GM19467 (cell line): ENCODE measurements around the gene SLIT3.

Source experiments
- ATAC-seq: cut with Tn5 transposase; IDR thresholded peaks from one replicate; pipeline ENCODE4 v1.9.1; 2021; ENCODE audit warnings: mild to moderate bottlenecking, moderate library complexity; ENCODE audit not compliant: unreplicated experiment

The SLIT3 gene

DNA sequence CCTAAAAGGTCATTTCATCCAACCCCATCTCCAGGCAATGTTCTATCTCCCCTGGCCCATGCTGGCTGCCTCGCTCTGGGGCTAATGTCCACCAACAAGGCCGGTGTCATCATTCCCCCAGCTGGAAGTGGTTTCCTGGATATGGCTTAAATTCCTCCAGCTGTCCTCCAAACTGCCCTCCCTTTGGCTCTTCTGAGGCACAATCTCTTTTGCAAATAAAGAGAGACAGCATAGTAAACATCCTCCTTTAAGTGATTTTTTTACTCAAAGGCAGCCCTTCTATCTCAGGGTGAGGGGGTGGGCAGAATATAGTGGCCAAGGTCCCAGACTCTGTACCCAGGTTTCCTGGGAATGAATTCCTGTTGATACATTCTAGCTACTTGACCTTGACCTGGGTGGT, 604.3 kb downstream of the SLIT3 start:
- no peak for ATAC-seq

- no peak for ATAC-seq
These were observed 605.6 kb downstream of the SLIT3 start for GRCh38 chr5:168695301-168695835.

DNA sequence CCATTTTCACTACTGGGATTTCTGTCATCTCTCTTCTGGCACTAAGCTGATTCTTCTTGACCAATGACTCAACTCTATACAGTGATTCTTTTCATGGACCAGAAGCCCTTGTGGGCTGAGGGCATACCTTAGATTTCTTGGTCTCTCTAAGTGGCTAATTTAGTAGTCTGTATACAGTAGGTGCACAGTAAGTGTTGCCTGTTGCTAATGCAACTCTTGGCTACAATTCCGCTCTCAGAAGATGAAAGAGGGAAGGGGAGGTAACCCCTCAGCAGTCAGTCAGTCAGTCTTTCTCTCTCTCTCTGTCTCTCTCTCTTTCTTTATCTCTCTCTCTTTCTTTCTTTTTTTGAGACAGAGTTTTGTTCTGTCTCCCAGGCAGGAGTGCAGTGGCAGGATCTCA, 606.6 kb downstream of the SLIT3 start:
- no peak for ATAC-seq

DNA sequence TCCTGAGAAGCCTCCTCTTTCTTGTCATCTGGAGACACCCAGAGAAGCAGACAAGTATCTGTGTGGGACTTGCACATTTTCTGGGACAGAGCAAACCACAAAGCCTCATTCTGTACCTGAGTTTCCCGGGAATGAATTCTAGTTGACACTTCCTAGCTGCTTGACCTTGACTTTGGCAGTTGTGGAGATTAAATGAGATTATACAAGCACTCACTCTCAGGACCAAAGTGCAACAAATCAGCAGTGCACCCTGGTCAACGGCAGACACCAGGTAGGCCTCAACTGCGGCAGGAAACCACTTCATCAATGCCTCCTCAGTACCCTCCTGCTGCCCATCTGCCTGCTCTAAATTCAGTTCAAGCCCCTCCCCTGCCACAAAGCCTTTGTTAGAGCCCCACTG, 607.1 kb downstream of the SLIT3 start:
- ATAC-seq = no peak

DNA sequence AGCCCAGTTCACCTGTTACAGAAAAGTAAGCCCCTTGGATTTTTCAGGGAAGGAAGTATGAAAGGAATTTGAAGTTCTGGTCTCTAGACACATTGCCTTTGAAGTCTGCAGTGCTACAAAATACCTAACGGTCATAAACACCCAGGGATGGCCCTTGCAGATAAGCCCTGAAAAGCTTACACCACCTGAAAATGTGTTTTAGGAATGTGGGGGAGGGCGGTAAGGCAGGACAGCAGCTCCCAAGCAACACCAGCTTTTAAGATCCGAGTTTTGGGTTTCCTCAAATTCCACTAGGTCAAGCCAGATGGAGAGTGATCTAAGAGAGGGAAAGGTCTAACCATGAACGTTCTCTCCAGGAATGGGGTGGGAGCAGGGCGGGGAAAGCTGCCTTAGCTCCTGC, 607.6 kb downstream of the SLIT3 start:
- ATAC-seq = no peak

DNA sequence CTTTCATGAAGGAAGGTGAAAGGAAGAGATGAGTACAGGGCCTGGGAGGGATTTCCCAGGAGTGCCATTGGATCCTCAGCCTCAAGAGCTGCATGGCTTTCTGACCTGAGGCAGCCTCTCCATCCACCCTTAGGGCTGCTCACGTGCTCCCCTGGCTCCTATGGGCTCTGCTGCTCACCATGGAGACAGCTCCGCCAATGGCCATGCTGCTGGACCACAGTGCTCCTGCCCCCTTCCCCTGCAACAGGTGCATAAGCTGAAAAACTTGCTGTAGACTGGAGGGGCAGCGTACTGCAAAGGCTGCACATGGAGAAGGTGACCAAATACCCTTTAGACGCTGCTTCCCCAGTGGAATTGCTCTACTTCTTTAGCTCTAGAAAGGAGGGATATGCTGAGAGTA, 609.0 kb downstream of the SLIT3 start:
- no peak for ATAC-seq

DNA sequence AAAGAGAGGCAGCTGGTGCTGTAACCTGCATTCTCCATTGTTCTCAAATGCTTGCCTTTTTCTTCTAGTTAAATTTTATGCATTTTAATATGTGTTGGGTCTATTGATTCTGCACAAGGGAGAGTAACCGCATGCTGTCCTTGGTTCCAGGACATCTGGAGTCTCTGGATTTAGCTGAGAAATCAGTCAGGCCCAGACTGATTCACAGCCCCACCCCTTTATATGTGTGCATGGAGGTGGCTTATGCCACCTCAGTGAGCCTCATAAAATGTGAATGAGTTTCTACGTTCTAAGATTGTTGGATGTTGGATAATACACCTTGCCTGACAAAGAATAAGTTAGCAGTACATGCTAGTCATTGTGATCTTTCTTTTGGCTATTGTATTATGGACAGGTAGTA, 611.7 kb downstream of the SLIT3 start:
- ATAC-seq = no peak

- ATAC-seq = no peak
These were observed 614.1 kb downstream of the SLIT3 start for GRCh38 chr5:168686837-168687236.

- no peak for ATAC-seq
These were observed 615.4 kb downstream of the SLIT3 start for GRCh38 chr5:168685566-168685965.

GRCh38 chr5:168683927-168684295, 617.0 kb downstream of the SLIT3 start:
- ATAC-seq = no peak

- ATAC-seq = no peak
These were observed 617.6 kb downstream of the SLIT3 start for GRCh38 chr5:168683247-168683926.

DNA sequence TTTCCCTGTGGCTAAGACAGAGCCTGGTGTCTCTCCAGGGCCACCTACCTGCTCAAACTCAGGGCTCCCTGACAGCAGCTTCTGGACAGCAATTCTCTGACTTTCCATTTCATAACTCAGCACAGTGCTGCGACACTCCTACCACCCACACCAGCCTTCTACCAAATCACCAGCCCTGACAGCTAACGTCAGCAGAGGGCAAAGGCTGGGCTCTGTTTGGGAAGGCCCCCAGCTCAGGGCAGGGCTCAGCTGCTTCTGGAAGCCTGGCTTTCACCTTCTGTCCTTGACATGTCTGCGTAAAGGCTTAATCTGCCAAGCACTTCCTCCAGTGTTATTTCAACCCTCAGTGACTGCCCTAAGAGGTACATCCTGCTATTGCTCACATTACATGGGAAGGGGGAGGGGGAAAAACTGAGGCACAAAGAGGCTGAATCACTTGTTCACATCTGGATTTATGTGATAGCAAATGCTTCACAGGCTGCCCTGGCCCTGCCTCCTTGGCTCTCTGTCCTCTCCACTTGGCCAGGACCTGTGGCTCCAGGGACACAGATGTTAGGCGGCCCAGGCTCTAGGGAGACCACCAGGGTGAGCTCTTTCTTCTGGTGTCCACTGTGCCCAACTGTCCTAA, 619.3 kb downstream of the SLIT3 start:
- no peak for ATAC-seq

DNA sequence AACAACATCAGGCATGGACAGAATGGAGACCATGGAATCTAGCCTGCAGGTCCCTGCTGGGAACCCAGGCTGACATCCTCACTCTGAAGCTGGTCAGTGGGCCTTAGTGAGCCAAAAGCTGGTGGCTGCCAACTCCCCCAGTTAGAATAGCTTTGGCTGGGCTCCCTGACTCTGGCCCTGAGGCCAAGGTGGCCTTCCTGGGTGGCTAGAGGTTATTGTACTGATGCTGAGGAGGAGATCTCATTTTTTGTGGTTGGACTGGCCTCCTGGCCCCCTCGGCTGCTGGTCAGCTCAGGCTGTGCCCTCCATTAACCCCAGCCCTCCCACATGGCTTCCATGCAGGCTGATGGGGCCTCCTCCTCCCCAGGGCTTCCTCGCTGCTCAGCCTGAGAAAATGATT, 620.5 kb downstream of the SLIT3 start:
- ATAC-seq = no peak

DNA sequence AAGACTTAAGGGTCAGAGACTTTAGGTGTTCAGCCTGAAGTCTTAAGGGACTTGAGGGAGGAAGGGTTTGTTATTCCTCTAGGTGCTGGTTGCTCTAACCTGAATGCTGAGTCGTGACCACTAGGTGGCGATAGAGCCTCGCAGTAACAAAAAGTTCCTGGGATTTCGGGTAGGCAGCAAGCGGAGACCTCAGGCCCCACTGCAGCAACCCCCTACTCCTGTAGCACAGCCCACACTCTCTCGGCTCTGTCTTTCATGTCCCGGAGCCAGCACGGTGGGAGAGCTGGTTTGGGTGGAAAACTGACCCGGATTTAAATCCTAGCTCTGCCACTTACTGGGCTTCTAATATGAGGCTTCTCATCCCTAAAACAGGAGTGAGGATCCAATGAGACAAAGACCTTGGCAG, 621.4 kb downstream of the SLIT3 start:
- ATAC-seq = no peak

- no peak for ATAC-seq
These were observed 624.4 kb downstream of the SLIT3 start for GRCh38 chr5:168676501-168676900.

DNA sequence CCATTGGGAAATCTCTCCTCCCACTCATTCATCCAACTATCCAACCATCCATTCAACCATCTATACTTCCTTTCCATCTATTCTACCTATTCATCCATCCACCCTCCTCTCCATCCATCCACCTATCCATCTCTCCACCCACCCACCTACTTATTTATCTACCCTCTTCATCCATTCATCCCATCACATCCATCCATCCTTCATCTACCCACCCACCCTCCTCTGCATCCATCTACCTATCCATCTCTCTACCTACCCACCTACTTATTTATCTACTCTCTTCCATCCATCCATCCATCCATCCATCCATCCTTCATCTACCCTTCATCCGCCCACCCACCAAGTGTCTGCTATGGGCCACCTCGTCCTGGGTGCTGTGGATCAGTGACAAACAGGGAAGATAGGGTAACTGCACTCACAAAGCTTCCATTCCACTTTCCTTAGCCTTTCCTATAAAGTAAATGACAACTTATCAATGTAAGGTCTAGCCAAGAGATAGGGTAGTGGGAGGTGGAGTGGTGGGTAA, 625.0 kb downstream of the SLIT3 start:
- no peak for ATAC-seq

DNA sequence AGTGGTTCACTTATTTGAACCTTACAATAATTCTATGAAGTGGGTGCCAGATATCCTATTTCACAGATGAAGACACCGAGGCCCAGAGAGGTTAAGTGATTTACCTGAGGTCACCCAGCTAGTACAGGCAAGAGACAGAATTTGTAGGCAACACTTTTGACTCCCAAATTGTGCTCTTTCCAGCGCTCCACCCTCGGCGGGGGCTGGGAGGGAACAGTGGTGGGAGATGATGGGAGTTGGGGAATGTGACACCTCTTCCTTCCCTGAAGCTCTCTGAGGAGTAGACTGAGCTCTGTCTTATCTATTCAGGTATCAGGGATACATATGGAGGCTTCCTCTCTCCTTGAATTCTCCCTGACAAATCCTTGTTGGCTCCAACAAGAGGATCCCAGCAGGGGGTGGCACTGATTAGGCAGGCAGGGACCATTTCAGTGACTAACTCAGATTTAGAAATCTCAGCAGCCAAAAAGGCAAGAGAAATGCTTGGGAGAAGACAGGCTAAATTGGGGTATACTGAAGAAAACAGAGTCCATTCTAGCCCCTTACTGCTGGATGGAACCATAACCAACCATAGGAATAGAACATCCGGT, 626.0 kb downstream of the SLIT3 start:
- ATAC-seq = no peak

GRCh38 chr5:168672888-168673287, 628.1 kb downstream of the SLIT3 start:
- ATAC-seq = no peak

DNA sequence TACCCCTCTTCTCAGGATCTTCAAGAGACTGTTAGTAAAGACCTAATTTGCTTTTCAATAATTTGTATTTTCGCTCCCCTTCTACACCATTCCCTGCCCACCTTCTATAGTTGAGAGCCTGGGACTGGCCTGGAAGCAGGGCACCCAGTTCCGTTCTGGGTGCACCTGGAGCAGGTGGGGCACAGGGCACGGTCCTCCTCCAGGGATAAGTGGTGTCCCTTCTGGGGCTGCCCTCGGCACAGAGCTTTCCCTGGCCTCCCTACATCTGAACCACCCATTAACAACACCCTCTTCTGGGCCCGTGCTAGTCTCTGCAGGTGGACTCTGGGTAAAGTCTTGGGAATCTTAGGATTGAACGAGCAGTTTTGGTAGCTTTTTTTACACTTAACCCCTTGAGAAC, 628.9 kb downstream of the SLIT3 start:
- ATAC-seq = no peak

DNA sequence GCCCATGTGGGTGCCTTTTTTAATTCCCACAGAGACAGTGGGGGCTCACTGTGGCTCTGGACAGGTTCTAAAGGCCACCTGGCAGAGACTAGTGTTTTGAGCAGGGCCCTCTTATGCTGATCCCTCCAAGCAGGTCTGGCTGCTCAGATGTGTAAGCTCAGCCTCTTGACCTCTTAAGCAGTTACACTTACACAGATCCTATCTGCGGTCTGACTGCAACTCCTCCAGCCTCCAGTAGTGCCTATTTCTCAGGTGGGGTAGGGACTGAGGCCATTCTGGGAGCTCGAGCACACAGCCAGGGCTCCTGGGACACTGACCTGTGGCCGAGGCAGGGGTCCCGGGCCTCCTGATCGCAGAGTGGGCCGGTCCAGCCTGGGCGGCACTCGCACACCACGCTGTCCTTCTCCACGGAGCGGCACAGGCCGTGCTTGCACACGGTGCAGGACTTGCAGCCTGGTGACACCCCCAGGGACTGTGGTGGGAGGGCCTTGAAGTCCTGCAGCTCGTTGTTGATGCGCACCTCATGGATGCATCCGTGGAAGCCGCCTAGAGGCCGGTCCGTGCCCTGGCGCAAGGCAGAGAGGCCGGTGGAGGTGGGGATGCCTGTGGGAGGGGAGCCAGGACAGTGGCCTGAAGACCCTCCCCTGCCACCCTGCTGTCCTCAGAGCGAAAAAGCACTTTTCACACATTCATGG, 629.9 kb downstream of the SLIT3 start:
- ATAC-seq = no peak

- ATAC-seq = no peak
These were observed 631.1 kb downstream of the SLIT3 start for GRCh38 chr5:168669668-168670378.
